Measurements from ENCODE around the gene HIF1A. TPM values are rescaled to one million over a fixed set of nuclear protein-coding genes. Genes with fewer than 3 reads are reported as not detected.

The HIF1A gene
- total RNA-seq, 1 donor from 2014 or later: 137 TPM

DNA sequence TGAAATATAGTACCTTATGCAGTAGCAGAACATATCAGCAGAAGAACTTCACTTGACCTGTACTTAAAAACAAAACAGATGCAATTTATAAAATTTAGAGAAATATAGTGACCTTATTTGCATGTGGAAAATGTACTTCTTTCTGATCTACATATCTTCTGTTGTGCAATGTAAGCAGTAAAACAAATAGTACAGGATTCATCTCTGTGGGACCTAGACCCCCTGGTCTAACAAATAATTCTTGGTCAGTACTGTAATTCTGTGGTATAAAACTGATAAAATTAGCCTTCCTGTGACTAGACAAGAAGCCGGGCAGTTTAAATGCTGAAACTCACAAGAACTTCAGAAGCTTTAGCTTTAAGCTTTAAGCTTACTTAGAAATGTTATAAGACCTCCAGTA, 21.6 kb downstream of the HIF1A start:
- Mint-ChIP-seq H3K36me3 (ENCODE audit: insufficient read depth) (peaks cover 4% of the 10 kb centered on the region), H3K27ac (no peak overlapping the region), H3K27me3 (no peaks in the 10 kb centered on the region), H3K9me3 (ENCODE audit: low read depth) (no peaks in the 10 kb centered on the region), H3K4me3 (ENCODE audit: low read depth) (no peak overlapping the region), H3K4me1 (ENCODE audit: low read depth) (peaks cover 38% of the 10 kb centered on the region)
- no peak for DNase-seq (ENCODE audit: low spot score, unreplicated experiment)
- TF ChIP-seq, protein P1, sequence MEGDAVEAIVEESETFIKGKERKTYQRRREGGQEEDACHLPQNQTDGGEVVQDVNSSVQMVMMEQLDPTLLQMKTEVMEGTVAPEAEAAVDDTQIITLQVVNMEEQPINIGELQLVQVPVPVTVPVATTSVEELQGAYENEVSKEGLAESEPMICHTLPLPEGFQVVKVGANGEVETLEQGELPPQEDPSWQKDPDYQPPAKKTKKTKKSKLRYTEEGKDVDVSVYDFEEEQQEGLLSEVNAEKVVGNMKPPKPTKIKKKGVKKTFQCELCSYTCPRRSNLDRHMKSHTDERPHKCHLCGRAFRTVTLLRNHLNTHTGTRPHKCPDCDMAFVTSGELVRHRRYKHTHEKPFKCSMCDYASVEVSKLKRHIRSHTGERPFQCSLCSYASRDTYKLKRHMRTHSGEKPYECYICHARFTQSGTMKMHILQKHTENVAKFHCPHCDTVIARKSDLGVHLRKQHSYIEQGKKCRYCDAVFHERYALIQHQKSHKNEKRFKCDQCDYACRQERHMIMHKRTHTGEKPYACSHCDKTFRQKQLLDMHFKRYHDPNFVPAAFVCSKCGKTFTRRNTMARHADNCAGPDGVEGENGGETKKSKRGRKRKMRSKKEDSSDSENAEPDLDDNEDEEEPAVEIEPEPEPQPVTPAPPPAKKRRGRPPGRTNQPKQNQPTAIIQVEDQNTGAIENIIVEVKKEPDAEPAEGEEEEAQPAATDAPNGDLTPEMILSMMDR (IDR thresholded peaks at IDR 0.05; ENCODE audit: unreplicated experiment): no peak

DNA sequence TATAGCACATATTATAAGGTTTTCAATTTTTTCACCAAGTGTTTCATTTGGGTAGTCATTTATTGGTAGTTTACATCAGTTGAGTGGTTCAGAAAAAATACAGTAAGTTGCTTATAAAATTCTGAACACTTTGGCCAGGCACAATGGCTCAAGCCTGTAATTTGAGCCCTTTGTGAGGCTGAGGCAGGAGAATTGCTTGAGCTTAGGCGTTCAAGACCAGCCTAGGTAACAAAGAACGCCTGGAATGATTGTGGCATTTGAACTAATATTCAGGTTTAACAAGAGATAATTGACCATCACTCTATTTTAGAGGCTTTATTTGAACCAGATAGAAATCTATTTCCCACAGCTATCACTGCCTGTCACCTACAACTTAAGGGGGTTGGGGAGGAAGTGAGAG, 22.7 kb downstream of the HIF1A start:
- TF ChIP-seq, protein P1 (IDR thresholded peaks at IDR 0.05; ENCODE audit: unreplicated experiment): no peak
- H3K27me3 Mint-ChIP-seq: no peaks in the 10 kb centered on the region
- DNase-seq (ENCODE audit: low spot score, unreplicated experiment): no peak
- H3K27ac Mint-ChIP-seq: no peak overlapping the region
- no peak overlapping the region for H3K4me3 Mint-ChIP-seq (ENCODE audit: low read depth)
- peaks cover 29% of the 10 kb centered on the region for H3K4me1 Mint-ChIP-seq (ENCODE audit: low read depth)
- H3K36me3 Mint-ChIP-seq (ENCODE audit: insufficient read depth): peaks cover 5% of the 10 kb centered on the region
- H3K9me3 Mint-ChIP-seq (ENCODE audit: low read depth): no peaks in the 10 kb centered on the region

DNA sequence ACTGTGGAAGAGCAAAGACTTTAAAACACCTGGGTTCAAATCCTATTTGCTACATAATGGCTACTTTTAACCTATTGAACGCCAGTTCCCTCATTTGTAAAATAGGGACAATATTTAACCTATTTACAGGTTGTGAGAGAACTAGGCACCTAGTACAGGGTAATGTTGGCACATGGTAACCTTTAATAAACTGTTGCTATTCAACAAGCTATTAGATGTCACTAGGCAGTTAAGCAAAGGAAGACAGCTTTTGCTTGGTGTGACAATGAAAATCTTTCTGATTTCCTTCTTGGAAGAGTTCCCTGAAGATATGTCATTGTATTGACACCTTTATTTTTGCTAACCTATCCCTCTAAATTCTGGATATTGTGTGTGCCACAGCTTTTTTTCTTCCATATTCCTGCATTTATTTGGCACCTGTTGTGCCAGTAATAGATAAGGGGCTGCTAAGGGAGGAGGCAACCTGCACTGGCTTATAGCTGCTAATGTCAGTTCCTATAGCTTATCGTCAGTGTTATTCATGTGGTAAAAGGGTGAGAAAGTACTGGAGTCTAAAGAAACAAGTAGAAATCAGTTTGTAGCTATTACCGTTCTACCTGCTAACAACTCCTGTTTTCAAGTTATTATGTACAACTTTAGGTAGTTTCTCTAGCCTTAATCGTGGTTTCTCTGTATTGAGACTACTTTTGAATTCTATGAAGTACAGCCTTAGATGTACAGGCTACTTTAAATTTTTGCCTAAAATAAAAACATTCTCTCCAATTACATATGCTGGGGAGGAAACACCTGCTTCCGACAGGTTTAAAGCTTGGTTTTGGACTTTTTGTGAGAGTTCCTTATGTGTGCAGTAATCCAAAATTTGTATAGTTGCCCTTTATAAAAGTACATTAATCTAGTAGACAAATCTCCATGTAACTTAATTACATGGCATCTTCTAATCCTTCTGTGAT, 24.3 kb downstream of the HIF1A start:
- TF ChIP-seq, protein P1 (IDR thresholded peaks at IDR 0.05; ENCODE audit: unreplicated experiment): no peak
- no peaks in the 10 kb centered on the region for H3K9me3 Mint-ChIP-seq (ENCODE audit: low read depth)
- H3K4me1 Mint-ChIP-seq (ENCODE audit: low read depth): peaks cover 18% of the 10 kb centered on the region
- no peak for DNase-seq (ENCODE audit: low spot score, unreplicated experiment)
- peaks cover 13% of the 10 kb centered on the region for H3K36me3 Mint-ChIP-seq (ENCODE audit: insufficient read depth)
- H3K27me3 Mint-ChIP-seq: no peaks in the 10 kb centered on the region
- peak overlapping the region; percentile 79 for H3K27ac Mint-ChIP-seq
- H3K4me3 Mint-ChIP-seq (ENCODE audit: low read depth): no peak overlapping the region

DNA sequence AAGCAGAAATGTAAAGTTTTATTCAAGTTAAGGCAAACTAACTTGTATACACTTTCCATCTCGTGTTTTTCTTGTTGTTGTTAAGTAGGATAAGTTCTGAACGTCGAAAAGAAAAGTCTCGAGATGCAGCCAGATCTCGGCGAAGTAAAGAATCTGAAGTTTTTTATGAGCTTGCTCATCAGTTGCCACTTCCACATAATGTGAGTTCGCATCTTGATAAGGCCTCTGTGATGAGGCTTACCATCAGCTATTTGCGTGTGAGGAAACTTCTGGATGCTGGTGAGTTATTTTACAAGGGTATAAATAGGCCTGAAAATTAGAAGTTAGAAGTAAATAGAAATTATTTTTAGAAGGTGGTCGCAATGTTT, 25.0 kb downstream of the HIF1A start:
- no peaks in the 10 kb centered on the region for H3K27me3 Mint-ChIP-seq
- H3K36me3 Mint-ChIP-seq (ENCODE audit: insufficient read depth): peaks cover 17% of the 10 kb centered on the region
- peak overlapping the region; percentile 79 for H3K27ac Mint-ChIP-seq
- H3K4me3 Mint-ChIP-seq (ENCODE audit: low read depth): no peak overlapping the region
- peaks cover 17% of the 10 kb centered on the region for H3K4me1 Mint-ChIP-seq (ENCODE audit: low read depth)
- TF ChIP-seq, protein P1 (IDR thresholded peaks at IDR 0.05; ENCODE audit: unreplicated experiment): no peak
- no peaks in the 10 kb centered on the region for H3K9me3 Mint-ChIP-seq (ENCODE audit: low read depth)
- no peak for DNase-seq (ENCODE audit: low spot score, unreplicated experiment)

- no peak overlapping the region for H3K27ac Mint-ChIP-seq
- no peak overlapping the region for H3K4me3 Mint-ChIP-seq (ENCODE audit: low read depth)
- H3K27me3 Mint-ChIP-seq: no peaks in the 10 kb centered on the region
Measured at GRCh38 chr14:61720741-61721140, 25.4 kb downstream of the HIF1A start.

More at GRCh38 chr14:61720741-61721140, 25.4 kb downstream of the HIF1A start:
- no peaks in the 10 kb centered on the region for H3K9me3 Mint-ChIP-seq (ENCODE audit: low read depth)
- DNase-seq (ENCODE audit: low spot score, unreplicated experiment): no peak
- peaks cover 17% of the 10 kb centered on the region for H3K36me3 Mint-ChIP-seq (ENCODE audit: insufficient read depth)
- H3K4me1 Mint-ChIP-seq (ENCODE audit: low read depth): peaks cover 17% of the 10 kb centered on the region
- TF ChIP-seq, protein P1 (IDR thresholded peaks at IDR 0.05; ENCODE audit: unreplicated experiment): no peak
